Caco-2 (cell line): ENCODE data around the gene RABGEF1. TPM values are rescaled to one million over a fixed set of nuclear protein-coding genes. Genes with fewer than 3 reads are reported as not detected.
"Not testable (repeated sequence)": the region's sequence is repeated elsewhere in the genome, so short reads cannot be mapped to it uniquely, and the experiment has no call there.

Experiments used
- BruUV-seq: library from RNA; stranded (reverse); fragments of 400-500 nt; replicated peaks from 2 replicates; lab custom pipeline; 2021; lab: Mats Ljungman, UMichigan
- CTCF ChIA-PET: fragments of 300-600 bp; sonication (Branson Sonifier 250); formaldehyde crosslinking; loops from one replicate; lab custom pipeline; 2022; ENCODE audit warnings: antibody characterized with exemption; lab: Charles Lee
- POLR2A ChIA-PET: fragments of 300-600 bp; sonication (Branson Sonifier 250); formaldehyde crosslinking; loops from one replicate; lab custom pipeline; 2022; ENCODE audit warnings: antibody characterized with exemption; lab: Charles Lee
- DNase-seq, 2 experiments: peaks; one replicate each; pipeline versions ENCODE4 v3.0.0 to v3.0.0-alpha.2; 2020 to 2022
- H3K27me3 ChIP-seq: replicated peaks from 2 replicates; pipeline ENCODE4 v1.6.0; 2011; ENCODE audit warnings: low read length; ENCODE audit not compliant: control insufficient read depth, insufficient read depth
- H3K36me3 ChIP-seq: 2 replicates; pipeline ENCODE4 v1.5.1; 2011; ENCODE audit warnings: low read length; ENCODE audit not compliant: control insufficient read depth, insufficient read depth
- H3K4me1 ChIP-seq: fragments of 250-450 bp; sonication (Bioruptor Pico); 2 replicates; pipeline ENCODE4 v1.5.1; 2020; ENCODE audit warnings: mild to moderate bottlenecking
- H3K4me3 ChIP-seq: 2 replicates; pipeline ENCODE4 v1.5.1; 2011; ENCODE audit warnings: low read depth, mild to moderate bottlenecking, control low read depth, low read length
- H3K9me3 ChIP-seq: fragments of 250-450 bp; sonication (Bioruptor Pico); 2 replicates; pipeline ENCODE4 v1.5.1; 2020; ENCODE audit warnings: mild to moderate bottlenecking, moderate library complexity
- H3K27ac Mint-ChIP-seq: one replicate; pipeline ENCODE4 v1.8.0; 2022; ENCODE audit warnings: mixed read lengths; ENCODE audit not compliant: unreplicated experiment
- H3K27me3 Mint-ChIP-seq: one replicate; pipeline ENCODE4 v1.8.0; 2022; ENCODE audit warnings: mixed read lengths; ENCODE audit not compliant: insufficient read depth, unreplicated experiment
- H3K36me3 Mint-ChIP-seq: one replicate; pipeline ENCODE4 v1.8.0; 2022; ENCODE audit warnings: mild to moderate bottlenecking, mixed read lengths; ENCODE audit not compliant: insufficient read depth, unreplicated experiment
- H3K4me1 Mint-ChIP-seq: one replicate; pipeline ENCODE4 v1.8.0; 2022; ENCODE audit warnings: low read depth, mixed read lengths; ENCODE audit not compliant: unreplicated experiment
- H3K4me3 Mint-ChIP-seq: one replicate; pipeline ENCODE4 v1.8.0; 2022; ENCODE audit warnings: mild to moderate bottlenecking, moderate library complexity, mixed read lengths; ENCODE audit not compliant: unreplicated experiment
- H3K9me3 Mint-ChIP-seq: one replicate; pipeline ENCODE4 v1.8.0; 2022; ENCODE audit warnings: mixed read lengths; ENCODE audit not compliant: unreplicated experiment
- CTCF ChIP-seq, 2 experiments: fragments of 200-600 bp in 1 of 2; IDR thresholded peaks; 1 replicate in 1 of 2; 2 replicates in 1 of 2; pipeline versions ENCODE4 v1.5.1 to v1.8.0; 2011 to 2022; ENCODE audit warnings: antibody characterized with exemption in 1 of 2, control low read depth in 1 of 2, inconsistent platforms in 1 of 2, low read depth in 1 of 2, low read length in 1 of 2, mild to moderate bottlenecking in 1 of 2, moderate library complexity in 1 of 2; ENCODE audit not compliant: insufficient read depth in 1 of 2, severe bottlenecking in 1 of 2, unreplicated experiment in 1 of 2
- intact Hi-C: fragments of 100-400 bp; cut with micrococcal nuclease; formaldehyde crosslinking; loops from one replicate; pipeline ENCODE4 v1.10.0; 2022; ENCODE audit not compliant: unreplicated experiment
- total RNA-seq: library from RNA; stranded (reverse); gene quantifications from 2 replicates; pipeline ENCODE4 v1.2.3, GENCODE V29; 2022

The RABGEF1 gene
- total RNA-seq, 1 experiment from 2014 or later: 20.3 TPM

GRCh38 chr7:66839814-66840213 lies 99.3 kb downstream of the RABGEF1 start:
- no TSS peak for BruUV-seq
- no peaks in the 10 kb centered on the region for H3K36me3 ChIP-seq
- intact Hi-C loops: no loop called here
- Mint-ChIP-seq H3K27me3 (peaks cover 2% of the 10 kb centered on the region), H3K9me3 (no peaks in the 10 kb centered on the region), H3K4me1 (peaks cover 12% of the 10 kb centered on the region), H3K36me3 (peaks cover 4% of the 10 kb centered on the region), H3K27ac (no peak overlapping the region), H3K4me3 (no peak overlapping the region)
- ChIA-PET CTCF (no interaction called here), POLR2A (no interaction called here)
- no peaks in the 10 kb centered on the region for H3K9me3 ChIP-seq
- no peaks in the 10 kb centered on the region for H3K27me3 ChIP-seq
- no peak for DNase-seq
- H3K4me1 ChIP-seq: 0 out of 2 replicates have a peak, but pooled peaks cover 5% of the 10 kb centered on the region
- no peak for TF ChIP-seq CTCF (IDR thresholded peaks at IDR 0.05; ENCODE audit: insufficient read depth in 1 of 2, low read depth in 1 of 2, low read length in 1 of 2, severe bottlenecking in 1 of 2, unreplicated experiment in 1 of 2)
- no peak overlapping the region for H3K4me3 ChIP-seq

- H3K4me1 Mint-ChIP-seq: peaks cover 12% of the 10 kb centered on the region
- H3K36me3 Mint-ChIP-seq: peaks cover 7% of the 10 kb centered on the region
- Histone ChIP-seq H3K9me3 (no peaks in the 10 kb centered on the region), H3K4me1 (0 out of 2 replicates have a peak, but pooled peaks cover 5% of the 10 kb centered on the region), H3K36me3 (no peaks in the 10 kb centered on the region), H3K27me3 (no peaks in the 10 kb centered on the region), H3K4me3 (no peak overlapping the region)
- POLR2A ChIA-PET: no interaction called here
- H3K27ac Mint-ChIP-seq: no peak overlapping the region
- intact Hi-C loops: no loop called here
- peaks cover 2% of the 10 kb centered on the region for H3K27me3 Mint-ChIP-seq
- no peaks in the 10 kb centered on the region for H3K9me3 Mint-ChIP-seq
- BruUV-seq: no TSS peak
- no peak for DNase-seq
- no peak overlapping the region for H3K4me3 Mint-ChIP-seq
- CTCF ChIA-PET: no interaction called here
- TF ChIP-seq CTCF (IDR thresholded peaks at IDR 0.05; ENCODE audit: insufficient read depth in 1 of 2, low read depth in 1 of 2, low read length in 1 of 2, severe bottlenecking in 1 of 2, unreplicated experiment in 1 of 2): no peak
These were observed 99.8 kb downstream of the RABGEF1 start for GRCh38 chr7:66840316-66840715.

GRCh38 chr7:66841898-66842297 lies 101.4 kb downstream of the RABGEF1 start:
- H3K27me3 Mint-ChIP-seq: peaks cover 2% of the 10 kb centered on the region
- no peaks in the 10 kb centered on the region for H3K9me3 ChIP-seq
- no peak for DNase-seq
- no peaks in the 10 kb centered on the region for H3K36me3 ChIP-seq
- no peak overlapping the region for H3K4me3 ChIP-seq
- no peaks in the 10 kb centered on the region for H3K9me3 Mint-ChIP-seq
- H3K27me3 ChIP-seq: no peaks in the 10 kb centered on the region
- POLR2A ChIA-PET: no interaction called here
- H3K27ac Mint-ChIP-seq: no peak overlapping the region
- CTCF ChIA-PET: no interaction called here
- 0 out of 2 replicates have a peak, but pooled peaks cover 5% of the 10 kb centered on the region for H3K4me1 ChIP-seq
- H3K4me1 Mint-ChIP-seq: peaks cover 12% of the 10 kb centered on the region
- H3K36me3 Mint-ChIP-seq: peaks cover 7% of the 10 kb centered on the region
- intact Hi-C loops: no loop called here
- no TSS peak for BruUV-seq
- TF ChIP-seq CTCF (IDR thresholded peaks at IDR 0.05; ENCODE audit: insufficient read depth in 1 of 2, low read depth in 1 of 2, low read length in 1 of 2, severe bottlenecking in 1 of 2, unreplicated experiment in 1 of 2): no peak
- H3K4me3 Mint-ChIP-seq: no peak overlapping the region

- BruUV-seq, H3K27ac Mint-ChIP-seq, H3K36me3 Mint-ChIP-seq, H3K9me3 Mint-ChIP-seq, H3K9me3 ChIP-seq, H3K4me1 ChIP-seq, intact Hi-C loops, H3K27me3 ChIP-seq, H3K27me3 Mint-ChIP-seq, CTCF ChIA-PET, H3K36me3 ChIP-seq: not testable (repeated sequence)
- Mint-ChIP-seq H3K4me1 (peaks cover 12% of the 10 kb centered on the region), H3K4me3 (peak overlapping the region; percentile 92)
- DNase-seq: peak in 1 of 2 experiments; percentile 14
- POLR2A ChIA-PET: interaction anchor here (0.5 kb wide), 1 partner anchor 459 kb away, joined by 3 read pairs; no protein-coding TSS in a partner anchor
- peak overlapping the region; percentile 67 for H3K4me3 ChIP-seq
These were observed 103.0 kb downstream of the RABGEF1 start for GRCh38 chr7:66843492-66843891.
